Activated CD8-positive, alpha-beta memory T cell treated with anti-CD3 and anti-CD28 coated beads, Interleukin-2, amount 10 ng/mL, durations not matched to agents 7 days and 5 days (primary cell): Measurements from ENCODE around the gene SLC22A25. TPM values are rescaled to one million over a fixed set of nuclear protein-coding genes. Genes with fewer than 3 reads are reported as not detected.
"Not testable (repeated sequence)": the region's sequence is repeated elsewhere in the genome, so short reads cannot be mapped to it uniquely, and the experiment has no call there.

ENCODE experiments used
- ATAC-seq: fragments of 150-1000 bp; cut with Tn5 transposase; one replicate; pipeline ENCODE4 v1.10.0; 2021; ENCODE audit warnings: moderate library complexity
- CTCF ChIA-PET: fragments of 350-600 bp; sonication (Branson Sonifier 250); formaldehyde crosslinking; loops from one replicate; lab custom pipeline; 2021; ENCODE audit warnings: antibody characterized with exemption; lab: Charles Lee
- DNase-seq: peaks from one replicate; pipeline ENCODE4 v3.0.0-alpha.2; 2020
- H3K27ac Mint-ChIP-seq: one replicate; pipeline ENCODE4 v1.8.0; 2021; ENCODE audit warnings: mild to moderate bottlenecking, mixed read lengths
- H3K27me3 Mint-ChIP-seq: one replicate; pipeline ENCODE4 v1.8.0; 2021; ENCODE audit warnings: mixed read lengths
- H3K36me3 Mint-ChIP-seq: one replicate; pipeline ENCODE4 v1.8.0; 2021; ENCODE audit warnings: mild to moderate bottlenecking, mixed read lengths
- H3K4me1 Mint-ChIP-seq: one replicate; pipeline ENCODE4 v1.8.0; 2021; ENCODE audit warnings: mixed read lengths
- H3K4me3 Mint-ChIP-seq: one replicate; pipeline ENCODE4 v1.8.0; 2021; ENCODE audit warnings: mild to moderate bottlenecking, moderate library complexity, mixed read lengths
- H3K9me3 Mint-ChIP-seq: one replicate; pipeline ENCODE4 v1.8.0; 2022; ENCODE audit warnings: low read depth, mixed read lengths
- total RNA-seq, 2 experiments: library from RNA; stranded (reverse); gene quantifications; one replicate each; pipeline ENCODE4 v1.2.3, GENCODE V29; 2021

SLC22A25 gene
- total RNA-seq, 2 experiments from 2014 or later, result not detected

GRCh38 chr11:63246045-63246444 lies 2.6 kb upstream of the SLC22A25 start:
- Mint-ChIP-seq H3K4me3 (no peak overlapping the region), H3K36me3 (no peaks in the 10 kb centered on the region), H3K27ac (no peak overlapping the region), H3K27me3 (peaks cover 32% of the 10 kb centered on the region), H3K9me3 (no peaks in the 10 kb centered on the region), H3K4me1 (no peaks in the 10 kb centered on the region)
- no peak for DNase-seq
- ATAC-seq, result no peak
- CTCF ChIA-PET, result no interaction called here

GRCh38 chr11:63244862-63245261 lies 1.5 kb upstream of the SLC22A25 start:
- CTCF ChIA-PET, result no interaction called here
- ATAC-seq, result no peak

GRCh38 chr11:63242089-63242781 lies 1.2 kb downstream of the SLC22A25 start:
- Mint-ChIP-seq H3K4me1 (no peaks in the 10 kb centered on the region), H3K27me3 (peaks cover 31% of the 10 kb centered on the region), H3K4me3 (no peak overlapping the region), H3K36me3 (no peaks in the 10 kb centered on the region), H3K27ac (no peak overlapping the region), H3K9me3 (no peaks in the 10 kb centered on the region)
- CTCF ChIA-PET, result no interaction called here
- no peak for ATAC-seq
- DNase-seq, result no peak

More at GRCh38 chr11:63244862-63245261, 1.5 kb upstream of the SLC22A25 start:
- no peaks in the 10 kb centered on the region for H3K36me3 Mint-ChIP-seq
- H3K4me1 Mint-ChIP-seq, result no peaks in the 10 kb centered on the region
- H3K9me3 Mint-ChIP-seq, result no peaks in the 10 kb centered on the region
- no peak overlapping the region for H3K27ac Mint-ChIP-seq
- peaks cover 32% of the 10 kb centered on the region for H3K27me3 Mint-ChIP-seq
- DNase-seq, result no peak
- no peak overlapping the region for H3K4me3 Mint-ChIP-seq

GRCh38 chr11:63240791-63241379 lies 2.5 kb downstream of the SLC22A25 start:
- Mint-ChIP-seq H3K27ac (no peak overlapping the region), H3K27me3 (peaks cover 26% of the 10 kb centered on the region), H3K9me3 (no peaks in the 10 kb centered on the region), H3K4me3 (no peak overlapping the region), H3K36me3 (no peaks in the 10 kb centered on the region), H3K4me1 (no peaks in the 10 kb centered on the region)
- ATAC-seq, result no peak
- CTCF ChIA-PET, result no interaction called here
- DNase-seq, result no peak

- CTCF ChIA-PET, result no interaction called here
- Mint-ChIP-seq H3K4me1 (no peaks in the 10 kb centered on the region), H3K27me3 (peaks cover 29% of the 10 kb centered on the region), H3K9me3 (no peaks in the 10 kb centered on the region), H3K4me3 (no peak overlapping the region), H3K36me3 (no peaks in the 10 kb centered on the region), H3K27ac (no peak overlapping the region)
- DNase-seq (no peak), ATAC-seq (no peak)
Measured at GRCh38 chr11:63240098-63240497, 3.3 kb downstream of the SLC22A25 start.

- Mint-ChIP-seq H3K4me3 (no peak overlapping the region), H3K4me1 (no peaks in the 10 kb centered on the region), H3K36me3 (no peaks in the 10 kb centered on the region), H3K27me3 (peaks cover 32% of the 10 kb centered on the region), H3K9me3 (no peaks in the 10 kb centered on the region), H3K27ac (no peak overlapping the region)
- DNase-seq (no peak), ATAC-seq (no peak)
- CTCF ChIA-PET, result no interaction called here
Measured at GRCh38 chr11:63239254-63239653, 4.1 kb downstream of the SLC22A25 start.

- H3K9me3 Mint-ChIP-seq, result no peaks in the 10 kb centered on the region
- H3K4me1 Mint-ChIP-seq, result no peaks in the 10 kb centered on the region
- no peaks in the 10 kb centered on the region for H3K36me3 Mint-ChIP-seq
- no peak overlapping the region for H3K4me3 Mint-ChIP-seq
- DNase-seq (no peak), ATAC-seq (no peak)
- H3K27me3 Mint-ChIP-seq, result peaks cover 32% of the 10 kb centered on the region
- CTCF ChIA-PET, result no interaction called here
- H3K27ac Mint-ChIP-seq, result no peak overlapping the region
Measured at GRCh38 chr11:63237413-63237812, 6.0 kb downstream of the SLC22A25 start.

- H3K36me3 Mint-ChIP-seq, H3K9me3 Mint-ChIP-seq, H3K27ac Mint-ChIP-seq, DNase-seq, H3K4me3 Mint-ChIP-seq, CTCF ChIA-PET, H3K4me1 Mint-ChIP-seq, ATAC-seq: not testable (repeated sequence)
- peaks cover 29% of the 10 kb centered on the region for H3K27me3 Mint-ChIP-seq
Measured at GRCh38 chr11:63235471-63236461, 7.6 kb downstream of the SLC22A25 start.

- peaks cover 28% of the 10 kb centered on the region for H3K27me3 Mint-ChIP-seq
- H3K4me1 Mint-ChIP-seq, result no peaks in the 10 kb centered on the region
- DNase-seq, result no peak
- H3K36me3 Mint-ChIP-seq, result no peaks in the 10 kb centered on the region
- H3K9me3 Mint-ChIP-seq, result no peaks in the 10 kb centered on the region
- H3K4me3 Mint-ChIP-seq, result no peak overlapping the region
- CTCF ChIA-PET, result no interaction called here
- ATAC-seq, result no peak
- H3K27ac Mint-ChIP-seq, result no peak overlapping the region
Measured at GRCh38 chr11:63229815-63230214, 13.6 kb downstream of the SLC22A25 start.

GRCh38 chr11:63227521-63228107 lies 15.8 kb downstream of the SLC22A25 start:
- H3K4me3 Mint-ChIP-seq, result no peak overlapping the region
- H3K4me1 Mint-ChIP-seq, result no peaks in the 10 kb centered on the region
- CTCF ChIA-PET, result no interaction called here
- DNase-seq (no peak), ATAC-seq (no peak)
- H3K9me3 Mint-ChIP-seq, result no peaks in the 10 kb centered on the region
- H3K27me3 Mint-ChIP-seq, result peaks cover 33% of the 10 kb centered on the region
- no peak overlapping the region for H3K27ac Mint-ChIP-seq
- no peaks in the 10 kb centered on the region for H3K36me3 Mint-ChIP-seq

- no peak for ATAC-seq
- H3K4me3 Mint-ChIP-seq, result no peak overlapping the region
- no peaks in the 10 kb centered on the region for H3K36me3 Mint-ChIP-seq
- H3K9me3 Mint-ChIP-seq, result no peaks in the 10 kb centered on the region
- H3K27me3 Mint-ChIP-seq, result peaks cover 37% of the 10 kb centered on the region
- H3K4me1 Mint-ChIP-seq, result no peaks in the 10 kb centered on the region
- no peak overlapping the region for H3K27ac Mint-ChIP-seq
- no peak for DNase-seq
- CTCF ChIA-PET, result no interaction called here
Measured at GRCh38 chr11:63226488-63227114, 16.8 kb downstream of the SLC22A25 start.

GRCh38 chr11:63214093-63214492 lies 29.3 kb downstream of the SLC22A25 start:
- CTCF ChIA-PET, result interaction anchor here (0.8 to 1.5 kb wide), 2 partner anchors 181 to 290 kb away, joined by 3 read pairs; no protein-coding TSS in a partner anchor
- H3K4me3 Mint-ChIP-seq, result no peak overlapping the region
- no peak overlapping the region for H3K27ac Mint-ChIP-seq
- H3K36me3 Mint-ChIP-seq, result no peaks in the 10 kb centered on the region
- DNase-seq (no peak), ATAC-seq (no peak)
- no peaks in the 10 kb centered on the region for H3K9me3 Mint-ChIP-seq
- H3K27me3 Mint-ChIP-seq, result peaks cover 14% of the 10 kb centered on the region
- H3K4me1 Mint-ChIP-seq, result no peaks in the 10 kb centered on the region

- no peaks in the 10 kb centered on the region for H3K9me3 Mint-ChIP-seq
- ATAC-seq (no peak), DNase-seq (no peak)
- H3K4me1 Mint-ChIP-seq, result no peaks in the 10 kb centered on the region
- CTCF ChIA-PET, result interaction anchor here (0.7 to 1.4 kb wide), 3 partner anchors 10 to 178 kb away, joined by 3 to 5 read pairs (median 4); no protein-coding TSS in a partner anchor
- peaks cover 10% of the 10 kb centered on the region for H3K27me3 Mint-ChIP-seq
- H3K4me3 Mint-ChIP-seq, result no peak overlapping the region
- H3K36me3 Mint-ChIP-seq, result no peaks in the 10 kb centered on the region
- no peak overlapping the region for H3K27ac Mint-ChIP-seq
Measured at GRCh38 chr11:63212742-63213141, 30.7 kb downstream of the SLC22A25 start.
